Measurements from ENCODE around the gene RND2.

GRCh38 chr17:42979511-42980273, 45.3 kb upstream of the RND2 start, which contains the start of gene PTGES3L:
- TF ChIP-seq FOXA1 (IDR thresholded peaks at IDR 0.05): no peak
- no peak for TF ChIP-seq ARNT (IDR thresholded peaks at IDR 0.05)
- no peak for TF ChIP-seq BHLHE40 (IDR thresholded peaks at IDR 0.05; ENCODE audit: borderline replicate concordance)
- no peak for TF ChIP-seq CTBP1 (IDR thresholded peaks at IDR 0.05; ENCODE audit: borderline replicate concordance)

Measured in HEK293T (cell line).